ENCODE results near the gene DOCK9.

GRCh38 chr13:98977568-98978265, at the start of gene DOCK9:
- TF ChIP-seq, protein P1, sequence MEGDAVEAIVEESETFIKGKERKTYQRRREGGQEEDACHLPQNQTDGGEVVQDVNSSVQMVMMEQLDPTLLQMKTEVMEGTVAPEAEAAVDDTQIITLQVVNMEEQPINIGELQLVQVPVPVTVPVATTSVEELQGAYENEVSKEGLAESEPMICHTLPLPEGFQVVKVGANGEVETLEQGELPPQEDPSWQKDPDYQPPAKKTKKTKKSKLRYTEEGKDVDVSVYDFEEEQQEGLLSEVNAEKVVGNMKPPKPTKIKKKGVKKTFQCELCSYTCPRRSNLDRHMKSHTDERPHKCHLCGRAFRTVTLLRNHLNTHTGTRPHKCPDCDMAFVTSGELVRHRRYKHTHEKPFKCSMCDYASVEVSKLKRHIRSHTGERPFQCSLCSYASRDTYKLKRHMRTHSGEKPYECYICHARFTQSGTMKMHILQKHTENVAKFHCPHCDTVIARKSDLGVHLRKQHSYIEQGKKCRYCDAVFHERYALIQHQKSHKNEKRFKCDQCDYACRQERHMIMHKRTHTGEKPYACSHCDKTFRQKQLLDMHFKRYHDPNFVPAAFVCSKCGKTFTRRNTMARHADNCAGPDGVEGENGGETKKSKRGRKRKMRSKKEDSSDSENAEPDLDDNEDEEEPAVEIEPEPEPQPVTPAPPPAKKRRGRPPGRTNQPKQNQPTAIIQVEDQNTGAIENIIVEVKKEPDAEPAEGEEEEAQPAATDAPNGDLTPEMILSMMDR (conservative IDR thresholded peaks at IDR 0.05; ENCODE audit: low read depth in 2 of 2) = no peak
- no peak for TF ChIP-seq CREB1 (CRISPR knock-in tag; IDR thresholded peaks at IDR 0.05; ENCODE audit: low read depth)
- no peak for TF ChIP-seq POLR2AphosphoS5 (IDR thresholded peaks at IDR 0.05; ENCODE audit: low read depth)
- TF ChIP-seq EZH2 (IDR thresholded peaks at IDR 0.05; ENCODE audit: low read depth, unreplicated experiment) = no peak
- no peak for TF ChIP-seq EZH2phosphoT487 (IDR thresholded peaks at IDR 0.05; ENCODE audit: unreplicated experiment)
- TF ChIP-seq, protein P2, sequence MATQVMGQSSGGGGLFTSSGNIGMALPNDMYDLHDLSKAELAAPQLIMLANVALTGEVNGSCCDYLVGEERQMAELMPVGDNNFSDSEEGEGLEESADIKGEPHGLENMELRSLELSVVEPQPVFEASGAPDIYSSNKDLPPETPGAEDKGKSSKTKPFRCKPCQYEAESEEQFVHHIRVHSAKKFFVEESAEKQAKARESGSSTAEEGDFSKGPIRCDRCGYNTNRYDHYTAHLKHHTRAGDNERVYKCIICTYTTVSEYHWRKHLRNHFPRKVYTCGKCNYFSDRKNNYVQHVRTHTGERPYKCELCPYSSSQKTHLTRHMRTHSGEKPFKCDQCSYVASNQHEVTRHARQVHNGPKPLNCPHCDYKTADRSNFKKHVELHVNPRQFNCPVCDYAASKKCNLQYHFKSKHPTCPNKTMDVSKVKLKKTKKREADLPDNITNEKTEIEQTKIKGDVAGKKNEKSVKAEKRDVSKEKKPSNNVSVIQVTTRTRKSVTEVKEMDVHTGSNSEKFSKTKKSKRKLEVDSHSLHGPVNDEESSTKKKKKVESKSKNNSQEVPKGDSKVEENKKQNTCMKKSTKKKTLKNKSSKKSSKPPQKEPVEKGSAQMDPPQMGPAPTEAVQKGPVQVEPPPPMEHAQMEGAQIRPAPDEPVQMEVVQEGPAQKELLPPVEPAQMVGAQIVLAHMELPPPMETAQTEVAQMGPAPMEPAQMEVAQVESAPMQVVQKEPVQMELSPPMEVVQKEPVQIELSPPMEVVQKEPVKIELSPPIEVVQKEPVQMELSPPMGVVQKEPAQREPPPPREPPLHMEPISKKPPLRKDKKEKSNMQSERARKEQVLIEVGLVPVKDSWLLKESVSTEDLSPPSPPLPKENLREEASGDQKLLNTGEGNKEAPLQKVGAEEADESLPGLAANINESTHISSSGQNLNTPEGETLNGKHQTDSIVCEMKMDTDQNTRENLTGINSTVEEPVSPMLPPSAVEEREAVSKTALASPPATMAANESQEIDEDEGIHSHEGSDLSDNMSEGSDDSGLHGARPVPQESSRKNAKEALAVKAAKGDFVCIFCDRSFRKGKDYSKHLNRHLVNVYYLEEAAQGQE (IDR thresholded peaks at IDR 0.05; ENCODE audit: unreplicated experiment) = no peak
- no peak for TF ChIP-seq NANOG (IDR thresholded peaks at IDR 0.05; ENCODE audit: borderline replicate concordance)
- no peak for TF ChIP-seq ETS1 (IDR thresholded peaks at IDR 0.05)
- no peak for TF ChIP-seq STAT1 (IDR thresholded peaks at IDR 0.05; ENCODE audit: unreplicated experiment)
- no peak for TF ChIP-seq ZNF331 (CRISPR knock-in tag; IDR thresholded peaks at IDR 0.05; ENCODE audit: low read depth)
- TF ChIP-seq JUNB (IDR thresholded peaks at IDR 0.05; ENCODE audit: unreplicated experiment) = no peak
